HG03064 (cell line): ENCODE results near the gene GLI3.

Experiments
- ATAC-seq: cut with Tn5 transposase; IDR thresholded peaks from one replicate; pipeline ENCODE4 v1.9.1; 2021; ENCODE audit warnings: low read depth; ENCODE audit not compliant: unreplicated experiment

GLI3 gene

GRCh38 chr7:41979834-41980307, 257.1 kb downstream of the GLI3 start:
- no peak for ATAC-seq

- ATAC-seq: no peak
These were observed 258.2 kb downstream of the GLI3 start for GRCh38 chr7:41978858-41979257.

- no peak for ATAC-seq
These were observed 259.3 kb downstream of the GLI3 start for GRCh38 chr7:41977661-41978060.

GRCh38 chr7:41977151-41977651, 259.8 kb downstream of the GLI3 start:
- ATAC-seq: no peak

GRCh38 chr7:41976411-41976810, 260.6 kb downstream of the GLI3 start:
- no peak for ATAC-seq

- ATAC-seq: no peak
These were observed 261.2 kb downstream of the GLI3 start for GRCh38 chr7:41975849-41976248.

GRCh38 chr7:41974870-41975557, 262.0 kb downstream of the GLI3 start:
- no peak for ATAC-seq

- no peak for ATAC-seq
These were observed 263.7 kb downstream of the GLI3 start for GRCh38 chr7:41973202-41973730.

- ATAC-seq: no peak
These were observed 264.2 kb downstream of the GLI3 start for GRCh38 chr7:41972776-41973175.

- no peak for ATAC-seq
These were observed 264.7 kb downstream of the GLI3 start for GRCh38 chr7:41972270-41972669.

- no peak for ATAC-seq
These were observed 265.3 kb downstream of the GLI3 start for GRCh38 chr7:41971640-41972187.

- ATAC-seq: no peak
These were observed 266.1 kb downstream of the GLI3 start for GRCh38 chr7:41970941-41971340.

GRCh38 chr7:41969561-41970105, 267.4 kb downstream of the GLI3 start:
- no peak for ATAC-seq

- ATAC-seq: no peak
These were observed 269.9 kb downstream of the GLI3 start for GRCh38 chr7:41967156-41967555.

GRCh38 chr7:41965951-41966505, 271.0 kb downstream of the GLI3 start:
- no peak for ATAC-seq

GRCh38 chr7:41964849-41965745, 271.9 kb downstream of the GLI3 start:
- ATAC-seq: no peak

- ATAC-seq: no peak
These were observed 272.7 kb downstream of the GLI3 start for GRCh38 chr7:41964183-41964753.

- no peak for ATAC-seq
These were observed 280.3 kb downstream of the GLI3 start for GRCh38 chr7:41956705-41957104.

GRCh38 chr7:41955893-41956675, 280.9 kb downstream of the GLI3 start:
- ATAC-seq: no peak
